WTC11 (cell line): ENCODE results near the gene CACNA1C. TPM values are rescaled to one million over a fixed set of nuclear protein-coding genes. Genes with fewer than 3 reads are reported as not detected.

Experiments used
- ATAC-seq: fragments of 200-7000 bp; cut with Tn5 transposase; 2 replicates; pipeline ENCODE4 v1.10.0; 2021; ENCODE audit warnings: mild to moderate bottlenecking, moderate library complexity
- CTCF ChIA-PET: fragments of 300-600 bp; sonication (Branson Sonifier 250); formaldehyde crosslinking; loops from one replicate; lab custom pipeline; 2021; ENCODE audit warnings: antibody characterized with exemption; lab: Charles Lee
- POLR2A ChIA-PET: fragments of 350-600 bp; sonication (Branson Sonifier 250); formaldehyde crosslinking; loops from one replicate; lab custom pipeline; 2021; ENCODE audit warnings: antibody characterized with exemption; lab: Charles Lee
- DNase-seq: peaks from one replicate; pipeline ENCODE4 v3.0.0; 2021; ENCODE audit warnings: low spot score
- H3K27ac Mint-ChIP-seq: 2 replicates; pipeline ENCODE4 v1.8.0; 2021; ENCODE audit warnings: mixed read lengths
- H3K27me3 Mint-ChIP-seq: 2 replicates; pipeline ENCODE4 v1.8.0; 2021; ENCODE audit warnings: low read depth, mild to moderate bottlenecking, moderate library complexity, mixed read lengths
- H3K36me3 Mint-ChIP-seq: 2 replicates; pipeline ENCODE4 v1.8.0; 2021; ENCODE audit warnings: mixed read lengths
- H3K4me1 Mint-ChIP-seq: 2 replicates; pipeline ENCODE4 v1.8.0; 2022; ENCODE audit warnings: mixed read lengths
- H3K4me3 Mint-ChIP-seq: 2 replicates; pipeline ENCODE4 v1.8.0; 2021; ENCODE audit warnings: mild to moderate bottlenecking, moderate library complexity, mixed read lengths
- H3K9me3 Mint-ChIP-seq: 2 replicates; pipeline ENCODE4 v1.8.0; 2021; ENCODE audit warnings: mixed read lengths
- FOXP1 ChIP-seq: sonication (generic); formaldehyde crosslinking; IDR thresholded peaks from 2 replicates; pipeline ENCODE4 v1.8.0; 2022; ENCODE audit warnings: missing genetic modification reagents, mild to moderate bottlenecking, moderate library complexity, borderline replicate concordance
- HMGA2 ChIP-seq: fragments of 250-450 bp; sonication (Bioruptor Pico); IDR thresholded peaks from 2 replicates; pipeline ENCODE4 v1.4.0; 2021; ENCODE audit warnings: mild to moderate bottlenecking, moderate library complexity
- KAT7 ChIP-seq: sonication (generic); formaldehyde crosslinking; IDR thresholded peaks from 2 replicates; pipeline ENCODE4 v1.8.1; 2023; ENCODE audit warnings: missing genetic modification reagents, mild to moderate bottlenecking, borderline replicate concordance
- NFYB ChIP-seq: sonication (generic); formaldehyde crosslinking; conservative IDR thresholded peaks from 2 replicates; pipeline ENCODE4 v1.8.0; 2022; ENCODE audit warnings: low read depth, missing genetic modification reagents
- NR3C1 ChIP-seq: sonication (generic); formaldehyde crosslinking; conservative IDR thresholded peaks from 2 replicates; pipeline ENCODE4 v1.8.1; 2023; ENCODE audit warnings: low read depth, mild to moderate bottlenecking, missing genetic modification reagents
- SP1 ChIP-seq: sonication (generic); formaldehyde crosslinking; conservative IDR thresholded peaks from 2 replicates; pipeline ENCODE4 v1.8.1; 2022; ENCODE audit warnings: missing genetic modification reagents
- TEAD4 ChIP-seq: sonication (generic); formaldehyde crosslinking; IDR thresholded peaks from 2 replicates; pipeline ENCODE4 v1.8.0; 2022; ENCODE audit warnings: mild to moderate bottlenecking, missing genetic modification reagents
- TP53 ChIP-seq: sonication (generic); formaldehyde crosslinking; IDR thresholded peaks from 2 replicates; pipeline ENCODE4 v1.8.1; 2023; ENCODE audit warnings: mild to moderate bottlenecking, missing genetic modification reagents
- ZNF121 ChIP-seq: sonication (generic); formaldehyde crosslinking; IDR thresholded peaks from 2 replicates; pipeline ENCODE4 v1.8.0; 2023; ENCODE audit warnings: missing genetic modification reagents
- ZNF138 ChIP-seq: sonication (generic); formaldehyde crosslinking; conservative IDR thresholded peaks from 2 replicates; pipeline ENCODE4 v1.8.1; 2022; ENCODE audit warnings: mild to moderate bottlenecking, moderate library complexity, missing genetic modification reagents
- ZNF416 ChIP-seq: fragments of 250-450 bp; sonication (Bioruptor Pico); IDR thresholded peaks from 2 replicates; pipeline ENCODE4 v1.9.0; 2021; ENCODE audit warnings: mild to moderate bottlenecking, inconsistent platforms
- total RNA-seq: library from RNA; stranded (reverse); gene quantifications from 3 replicates; pipeline ENCODE4 v1.2.3, GENCODE V29; 2021
- TF ChIP-seq, protein P1 (sequence below): sonication (generic); formaldehyde crosslinking; IDR thresholded peaks from 2 replicates; pipeline ENCODE4 v1.8.1; 2023; ENCODE audit warnings: mild to moderate bottlenecking, missing genetic modification reagents, borderline replicate concordance
- TF ChIP-seq, protein P2 (sequence below): sonication (generic); formaldehyde crosslinking; IDR thresholded peaks from 2 replicates; pipeline ENCODE4 v1.8.0; 2023; ENCODE audit warnings: mild to moderate bottlenecking, missing genetic modification reagents
- TF ChIP-seq, protein P3 (sequence below): sonication (generic); formaldehyde crosslinking; IDR thresholded peaks from 2 replicates; pipeline ENCODE4 v1.8.1; 2023; ENCODE audit warnings: mild to moderate bottlenecking, missing genetic modification reagents, moderate library complexity
- TF ChIP-seq, protein P4 (sequence below): sonication (generic); formaldehyde crosslinking; IDR thresholded peaks from 2 replicates; pipeline ENCODE4 v1.8.1; 2022; ENCODE audit warnings: mild to moderate bottlenecking, missing genetic modification reagents, moderate library complexity, borderline replicate concordance
- TF ChIP-seq, protein P5 (sequence below): sonication (generic); formaldehyde crosslinking; IDR thresholded peaks from 2 replicates; pipeline ENCODE4 v1.8.0; 2023; ENCODE audit warnings: missing genetic modification reagents
- TF ChIP-seq, protein P6 (sequence below): sonication (generic); formaldehyde crosslinking; conservative IDR thresholded peaks from 2 replicates; pipeline ENCODE4 v1.8.1; 2023; ENCODE audit warnings: mild to moderate bottlenecking, low read depth, missing genetic modification reagents, moderate library complexity

Gene CACNA1C
- total RNA-seq, 1 experiment from 2014 or later, result 1.7 TPM

DNA sequence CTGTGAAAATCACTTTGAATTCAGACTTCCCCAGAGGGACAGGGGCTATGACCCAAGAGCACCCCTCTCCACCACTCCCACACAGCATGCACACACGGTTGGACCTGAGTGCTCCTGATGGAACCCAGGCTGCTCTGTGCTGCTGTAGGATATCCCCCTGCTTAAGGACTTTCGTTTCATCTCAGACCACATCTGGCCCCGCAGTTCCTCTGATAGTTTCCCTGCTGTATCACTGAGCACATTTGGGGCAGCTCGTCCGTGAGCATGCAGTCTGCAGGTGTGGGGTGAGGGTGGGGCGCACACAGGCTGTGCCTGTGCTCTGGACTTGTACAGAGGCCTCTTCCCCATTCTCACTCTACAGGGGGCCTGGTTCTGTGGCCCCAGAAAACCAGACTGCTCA is 396.8 kb downstream of the CACNA1C start:
- Mint-ChIP-seq H3K36me3 (no peaks in the 10 kb centered on the region), H3K27me3 (no peaks in the 10 kb centered on the region), H3K4me1 (peaks cover 3% of the 10 kb centered on the region; the same call in 1 of the 2 replicates), H3K9me3 (peaks cover 3% of the 10 kb centered on the region), H3K27ac (no peak overlapping the region), H3K4me3 (no peak overlapping the region)
- ChIA-PET POLR2A (no interaction called here), CTCF (no interaction called here)
- ATAC-seq (no peak), DNase-seq (no peak)
- TF ChIP-seq NR3C1 (CRISPR knock-in tag) (no peak), ZNF138 (no peak)

DNA sequence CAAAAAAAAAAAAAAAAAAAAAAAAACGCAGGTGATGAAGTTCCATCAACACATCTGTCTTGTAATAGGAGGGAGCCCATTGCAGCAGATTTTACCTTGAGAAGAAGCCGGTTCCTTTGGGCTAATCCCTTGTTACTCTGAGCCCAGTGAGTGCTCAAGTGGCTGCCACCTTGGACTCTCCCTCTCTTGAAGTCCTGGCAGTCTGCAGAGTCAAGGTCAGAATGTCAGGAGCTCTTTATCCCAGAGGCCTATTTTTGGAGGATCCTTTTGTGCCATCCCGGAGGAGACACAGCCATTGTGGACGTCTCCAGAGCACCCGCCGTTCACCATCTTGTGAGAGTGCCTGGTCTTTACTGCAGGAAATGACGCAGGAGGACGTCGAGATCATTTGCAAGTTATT is 397.8 kb downstream of the CACNA1C start:
- ChIA-PET CTCF (no interaction called here), POLR2A (no interaction called here)
- no peak for ATAC-seq
- Mint-ChIP-seq H3K9me3 (no peaks in the 10 kb centered on the region; the same call in 1 of the 2 replicates), H3K4me1 (peaks cover 3% of the 10 kb centered on the region; the same call in 1 of the 2 replicates), H3K27ac (no peak overlapping the region), H3K36me3 (no peaks in the 10 kb centered on the region), H3K27me3 (no peaks in the 10 kb centered on the region), H3K4me3 (no peak overlapping the region)
- no peak for DNase-seq
- TF ChIP-seq, protein P1, sequence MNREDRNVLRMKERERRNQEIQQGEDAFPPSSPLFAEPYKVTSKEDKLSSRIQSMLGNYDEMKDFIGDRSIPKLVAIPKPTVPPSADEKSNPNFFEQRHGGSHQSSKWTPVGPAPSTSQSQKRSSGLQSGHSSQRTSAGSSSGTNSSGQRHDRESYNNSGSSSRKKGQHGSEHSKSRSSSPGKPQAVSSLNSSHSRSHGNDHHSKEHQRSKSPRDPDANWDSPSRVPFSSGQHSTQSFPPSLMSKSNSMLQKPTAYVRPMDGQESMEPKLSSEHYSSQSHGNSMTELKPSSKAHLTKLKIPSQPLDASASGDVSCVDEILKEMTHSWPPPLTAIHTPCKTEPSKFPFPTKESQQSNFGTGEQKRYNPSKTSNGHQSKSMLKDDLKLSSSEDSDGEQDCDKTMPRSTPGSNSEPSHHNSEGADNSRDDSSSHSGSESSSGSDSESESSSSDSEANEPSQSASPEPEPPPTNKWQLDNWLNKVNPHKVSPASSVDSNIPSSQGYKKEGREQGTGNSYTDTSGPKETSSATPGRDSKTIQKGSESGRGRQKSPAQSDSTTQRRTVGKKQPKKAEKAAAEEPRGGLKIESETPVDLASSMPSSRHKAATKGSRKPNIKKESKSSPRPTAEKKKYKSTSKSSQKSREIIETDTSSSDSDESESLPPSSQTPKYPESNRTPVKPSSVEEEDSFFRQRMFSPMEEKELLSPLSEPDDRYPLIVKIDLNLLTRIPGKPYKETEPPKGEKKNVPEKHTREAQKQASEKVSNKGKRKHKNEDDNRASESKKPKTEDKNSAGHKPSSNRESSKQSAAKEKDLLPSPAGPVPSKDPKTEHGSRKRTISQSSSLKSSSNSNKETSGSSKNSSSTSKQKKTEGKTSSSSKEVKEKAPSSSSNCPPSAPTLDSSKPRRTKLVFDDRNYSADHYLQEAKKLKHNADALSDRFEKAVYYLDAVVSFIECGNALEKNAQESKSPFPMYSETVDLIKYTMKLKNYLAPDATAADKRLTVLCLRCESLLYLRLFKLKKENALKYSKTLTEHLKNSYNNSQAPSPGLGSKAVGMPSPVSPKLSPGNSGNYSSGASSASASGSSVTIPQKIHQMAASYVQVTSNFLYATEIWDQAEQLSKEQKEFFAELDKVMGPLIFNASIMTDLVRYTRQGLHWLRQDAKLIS, result no peak
- no peak for TF ChIP-seq KAT7 (CRISPR knock-in tag)
- no peak for TF ChIP-seq TP53 (CRISPR knock-in tag)
- TF ChIP-seq, protein P2, sequence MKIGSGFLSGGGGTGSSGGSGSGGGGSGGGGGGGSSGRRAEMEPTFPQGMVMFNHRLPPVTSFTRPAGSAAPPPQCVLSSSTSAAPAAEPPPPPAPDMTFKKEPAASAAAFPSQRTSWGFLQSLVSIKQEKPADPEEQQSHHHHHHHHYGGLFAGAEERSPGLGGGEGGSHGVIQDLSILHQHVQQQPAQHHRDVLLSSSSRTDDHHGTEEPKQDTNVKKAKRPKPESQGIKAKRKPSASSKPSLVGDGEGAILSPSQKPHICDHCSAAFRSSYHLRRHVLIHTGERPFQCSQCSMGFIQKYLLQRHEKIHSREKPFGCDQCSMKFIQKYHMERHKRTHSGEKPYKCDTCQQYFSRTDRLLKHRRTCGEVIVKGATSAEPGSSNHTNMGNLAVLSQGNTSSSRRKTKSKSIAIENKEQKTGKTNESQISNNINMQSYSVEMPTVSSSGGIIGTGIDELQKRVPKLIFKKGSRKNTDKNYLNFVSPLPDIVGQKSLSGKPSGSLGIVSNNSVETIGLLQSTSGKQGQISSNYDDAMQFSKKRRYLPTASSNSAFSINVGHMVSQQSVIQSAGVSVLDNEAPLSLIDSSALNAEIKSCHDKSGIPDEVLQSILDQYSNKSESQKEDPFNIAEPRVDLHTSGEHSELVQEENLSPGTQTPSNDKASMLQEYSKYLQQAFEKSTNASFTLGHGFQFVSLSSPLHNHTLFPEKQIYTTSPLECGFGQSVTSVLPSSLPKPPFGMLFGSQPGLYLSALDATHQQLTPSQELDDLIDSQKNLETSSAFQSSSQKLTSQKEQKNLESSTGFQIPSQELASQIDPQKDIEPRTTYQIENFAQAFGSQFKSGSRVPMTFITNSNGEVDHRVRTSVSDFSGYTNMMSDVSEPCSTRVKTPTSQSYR (CRISPR knock-in tag), result no peak
- no peak for TF ChIP-seq FOXP1
- TF ChIP-seq, protein P3, sequence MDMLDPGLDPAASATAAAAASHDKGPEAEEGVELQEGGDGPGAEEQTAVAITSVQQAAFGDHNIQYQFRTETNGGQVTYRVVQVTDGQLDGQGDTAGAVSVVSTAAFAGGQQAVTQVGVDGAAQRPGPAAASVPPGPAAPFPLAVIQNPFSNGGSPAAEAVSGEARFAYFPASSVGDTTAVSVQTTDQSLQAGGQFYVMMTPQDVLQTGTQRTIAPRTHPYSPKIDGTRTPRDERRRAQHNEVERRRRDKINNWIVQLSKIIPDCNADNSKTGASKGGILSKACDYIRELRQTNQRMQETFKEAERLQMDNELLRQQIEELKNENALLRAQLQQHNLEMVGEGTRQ (CRISPR knock-in tag), result no peak
- no peak for TF ChIP-seq TEAD4 (CRISPR knock-in tag)
- TF ChIP-seq, protein P4, sequence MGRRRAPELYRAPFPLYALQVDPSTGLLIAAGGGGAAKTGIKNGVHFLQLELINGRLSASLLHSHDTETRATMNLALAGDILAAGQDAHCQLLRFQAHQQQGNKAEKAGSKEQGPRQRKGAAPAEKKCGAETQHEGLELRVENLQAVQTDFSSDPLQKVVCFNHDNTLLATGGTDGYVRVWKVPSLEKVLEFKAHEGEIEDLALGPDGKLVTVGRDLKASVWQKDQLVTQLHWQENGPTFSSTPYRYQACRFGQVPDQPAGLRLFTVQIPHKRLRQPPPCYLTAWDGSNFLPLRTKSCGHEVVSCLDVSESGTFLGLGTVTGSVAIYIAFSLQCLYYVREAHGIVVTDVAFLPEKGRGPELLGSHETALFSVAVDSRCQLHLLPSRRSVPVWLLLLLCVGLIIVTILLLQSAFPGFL (CRISPR knock-in tag), result no peak
- no peak for TF ChIP-seq SP1 (CRISPR knock-in tag)
- no peak for TF ChIP-seq NR3C1 (CRISPR knock-in tag)
- TF ChIP-seq ZNF121 (CRISPR knock-in tag), result no peak
- TF ChIP-seq, protein P5, sequence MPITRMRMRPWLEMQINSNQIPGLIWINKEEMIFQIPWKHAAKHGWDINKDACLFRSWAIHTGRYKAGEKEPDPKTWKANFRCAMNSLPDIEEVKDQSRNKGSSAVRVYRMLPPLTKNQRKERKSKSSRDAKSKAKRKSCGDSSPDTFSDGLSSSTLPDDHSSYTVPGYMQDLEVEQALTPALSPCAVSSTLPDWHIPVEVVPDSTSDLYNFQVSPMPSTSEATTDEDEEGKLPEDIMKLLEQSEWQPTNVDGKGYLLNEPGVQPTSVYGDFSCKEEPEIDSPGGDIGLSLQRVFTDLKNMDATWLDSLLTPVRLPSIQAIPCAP (CRISPR knock-in tag), result no peak
- TF ChIP-seq HMGA2 (CRISPR knock-in tag), result no peak
- no peak for TF ChIP-seq NFYB (CRISPR knock-in tag)
- TF ChIP-seq, protein P6, sequence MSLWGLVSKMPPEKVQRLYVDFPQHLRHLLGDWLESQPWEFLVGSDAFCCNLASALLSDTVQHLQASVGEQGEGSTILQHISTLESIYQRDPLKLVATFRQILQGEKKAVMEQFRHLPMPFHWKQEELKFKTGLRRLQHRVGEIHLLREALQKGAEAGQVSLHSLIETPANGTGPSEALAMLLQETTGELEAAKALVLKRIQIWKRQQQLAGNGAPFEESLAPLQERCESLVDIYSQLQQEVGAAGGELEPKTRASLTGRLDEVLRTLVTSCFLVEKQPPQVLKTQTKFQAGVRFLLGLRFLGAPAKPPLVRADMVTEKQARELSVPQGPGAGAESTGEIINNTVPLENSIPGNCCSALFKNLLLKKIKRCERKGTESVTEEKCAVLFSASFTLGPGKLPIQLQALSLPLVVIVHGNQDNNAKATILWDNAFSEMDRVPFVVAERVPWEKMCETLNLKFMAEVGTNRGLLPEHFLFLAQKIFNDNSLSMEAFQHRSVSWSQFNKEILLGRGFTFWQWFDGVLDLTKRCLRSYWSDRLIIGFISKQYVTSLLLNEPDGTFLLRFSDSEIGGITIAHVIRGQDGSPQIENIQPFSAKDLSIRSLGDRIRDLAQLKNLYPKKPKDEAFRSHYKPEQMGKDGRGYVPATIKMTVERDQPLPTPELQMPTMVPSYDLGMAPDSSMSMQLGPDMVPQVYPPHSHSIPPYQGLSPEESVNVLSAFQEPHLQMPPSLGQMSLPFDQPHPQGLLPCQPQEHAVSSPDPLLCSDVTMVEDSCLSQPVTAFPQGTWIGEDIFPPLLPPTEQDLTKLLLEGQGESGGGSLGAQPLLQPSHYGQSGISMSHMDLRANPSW (CRISPR knock-in tag), result no peak
- no peak for TF ChIP-seq ZNF416 (CRISPR knock-in tag)
